Panc1 (cell line): ENCODE measurements around the gene SPATA16. TPM values are rescaled to one million over a fixed set of nuclear protein-coding genes. Genes with fewer than 3 reads are reported as not detected.

Source experiments
- ATAC-seq: fragments of 200-7000 bp; cut with Tn5 transposase; 2 replicates; pipeline ENCODE4 v1.9.1; 2020; ENCODE audit warnings: mild to moderate bottlenecking, moderate library complexity
- BruUV-seq: library from RNA; stranded (reverse); fragments of 400-500 nt; replicated peaks from 2 replicates; lab custom pipeline; 2021; lab: Mats Ljungman, UMichigan
- CTCF ChIA-PET: fragments of 300-600 bp; sonication (Branson Sonifier 250); formaldehyde crosslinking; loops from one replicate; lab custom pipeline; 2022; ENCODE audit warnings: antibody characterized with exemption; lab: Charles Lee
- POLR2A ChIA-PET: fragments of 300-600 bp; sonication (Branson Sonifier 250); formaldehyde crosslinking; loops from one replicate; lab custom pipeline; 2022; ENCODE audit warnings: antibody characterized with exemption; lab: Charles Lee
- DNase-seq: peaks from one replicate; pipeline ENCODE4 v3.0.0-alpha.2; 2010; ENCODE audit warnings: low read depth, low spot score
- H3K27ac ChIP-seq: 2 replicates; pipeline ENCODE4 v1.5.1; 2011; ENCODE audit warnings: mild to moderate bottlenecking, low read length, inconsistent platforms
- H3K27me3 ChIP-seq: fragments of 200-500 bp; sonication (Bioruptor generic); 2 replicates; pipeline ENCODE4 v1.6.0; 2014; ENCODE audit warnings: low read length, inconsistent platforms; ENCODE audit not compliant: control insufficient read depth, insufficient read depth
- H3K36me3 ChIP-seq: fragments of 200-500 bp; sonication (Bioruptor generic); 2 replicates; pipeline ENCODE4 v1.5.1; 2014; ENCODE audit warnings: inconsistent platforms, mild to moderate bottlenecking, low read length, moderate library complexity; ENCODE audit not compliant: control insufficient read depth, insufficient read depth
- H3K4me1 ChIP-seq: 2 replicates; pipeline ENCODE4 v1.5.1; 2011; ENCODE audit warnings: inconsistent platforms, mild to moderate bottlenecking, low read length, moderate library complexity; ENCODE audit not compliant: control insufficient read depth, insufficient read depth
- H3K4me3 ChIP-seq, 2 experiments: 2 replicates each; pipeline ENCODE4 v1.5.1; 2011 to 2012; ENCODE audit warnings: low read depth in 2 of 2, low read length in 2 of 2, mild to moderate bottlenecking in 2 of 2, inconsistent platforms in 1 of 2, moderate library complexity in 1 of 2
- H3K9me3 ChIP-seq: fragments of 200-500 bp; sonication (Bioruptor generic); 2 replicates; pipeline ENCODE4 v1.5.1; 2014; ENCODE audit warnings: low read depth, mild to moderate bottlenecking, inconsistent platforms, low read length, moderate library complexity; ENCODE audit not compliant: control insufficient read depth, insufficient read depth
- POLR2AphosphoS5 ChIP-seq: IDR thresholded peaks from 2 replicates; pipeline ENCODE4 v1.6.1; 2012; ENCODE audit warnings: mild to moderate bottlenecking, low read depth, low read length, moderate library complexity
- SIN3A ChIP-seq: IDR thresholded peaks from 2 replicates; pipeline ENCODE4 v1.6.1; 2012; ENCODE audit warnings: low read depth, mild to moderate bottlenecking, low read length, moderate library complexity, borderline replicate concordance; ENCODE audit not compliant: insufficient read depth
- TCF7L2 ChIP-seq: IDR thresholded peaks from 2 replicates; pipeline ENCODE4 v1.6.1; 2011; ENCODE audit warnings: mild to moderate bottlenecking, low read depth, low read length, inconsistent platforms
- in situ Hi-C: cut with HindIII; loops from 2 replicates; pipeline ENCODE4 v1.10.0; 2016; ENCODE audit warnings: low sequenced_read_pairs, low pct_unique_long_range_greater_than_20kb
- intact Hi-C: fragments of 100-400 bp; cut with micrococcal nuclease; formaldehyde crosslinking; loops from one replicate; pipeline ENCODE4 v1.10.0; 2022; ENCODE audit not compliant: unreplicated experiment
- total RNA-seq: library from RNA; stranded (reverse); gene quantifications from one replicate; pipeline ENCODE4 v1.2.1, GENCODE V29; 2021; ENCODE audit not compliant: unreplicated experiment
- TF ChIP-seq, protein P1 (sequence below): fragments of 450-650 bp; IDR thresholded peaks from 2 replicates; pipeline ENCODE4 v1.5.1; 2017; ENCODE audit warnings: mild to moderate bottlenecking
- TF ChIP-seq, protein P2 (sequence below), 2 experiments: IDR thresholded peaks; 2 replicates each; pipeline ENCODE4 v1.6.1; 2011 to 2012; ENCODE audit warnings: low read depth in 2 of 2, control low read depth in 1 of 2, low read length in 1 of 2, mild to moderate bottlenecking in 1 of 2, moderate library complexity in 1 of 2; ENCODE audit not compliant: insufficient read depth in 1 of 2

The SPATA16 gene
- total RNA-seq, 1 experiment from 2014 or later = not detected

- H3K9me3 ChIP-seq = no peaks in the 10 kb centered on the region
- no peaks in the 10 kb centered on the region for H3K36me3 ChIP-seq
- no peak for DNase-seq
- intact Hi-C loops = no loop called here
- H3K27ac ChIP-seq = no peak overlapping the region
- no TSS peak for BruUV-seq
- H3K4me3 ChIP-seq = no peak overlapping the region
- TF ChIP-seq TCF7L2 (no peak), POLR2AphosphoS5 (no peak), SIN3A (no peak)
- TF ChIP-seq, protein P1, sequence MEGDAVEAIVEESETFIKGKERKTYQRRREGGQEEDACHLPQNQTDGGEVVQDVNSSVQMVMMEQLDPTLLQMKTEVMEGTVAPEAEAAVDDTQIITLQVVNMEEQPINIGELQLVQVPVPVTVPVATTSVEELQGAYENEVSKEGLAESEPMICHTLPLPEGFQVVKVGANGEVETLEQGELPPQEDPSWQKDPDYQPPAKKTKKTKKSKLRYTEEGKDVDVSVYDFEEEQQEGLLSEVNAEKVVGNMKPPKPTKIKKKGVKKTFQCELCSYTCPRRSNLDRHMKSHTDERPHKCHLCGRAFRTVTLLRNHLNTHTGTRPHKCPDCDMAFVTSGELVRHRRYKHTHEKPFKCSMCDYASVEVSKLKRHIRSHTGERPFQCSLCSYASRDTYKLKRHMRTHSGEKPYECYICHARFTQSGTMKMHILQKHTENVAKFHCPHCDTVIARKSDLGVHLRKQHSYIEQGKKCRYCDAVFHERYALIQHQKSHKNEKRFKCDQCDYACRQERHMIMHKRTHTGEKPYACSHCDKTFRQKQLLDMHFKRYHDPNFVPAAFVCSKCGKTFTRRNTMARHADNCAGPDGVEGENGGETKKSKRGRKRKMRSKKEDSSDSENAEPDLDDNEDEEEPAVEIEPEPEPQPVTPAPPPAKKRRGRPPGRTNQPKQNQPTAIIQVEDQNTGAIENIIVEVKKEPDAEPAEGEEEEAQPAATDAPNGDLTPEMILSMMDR = no peak
- TF ChIP-seq, protein P2, sequence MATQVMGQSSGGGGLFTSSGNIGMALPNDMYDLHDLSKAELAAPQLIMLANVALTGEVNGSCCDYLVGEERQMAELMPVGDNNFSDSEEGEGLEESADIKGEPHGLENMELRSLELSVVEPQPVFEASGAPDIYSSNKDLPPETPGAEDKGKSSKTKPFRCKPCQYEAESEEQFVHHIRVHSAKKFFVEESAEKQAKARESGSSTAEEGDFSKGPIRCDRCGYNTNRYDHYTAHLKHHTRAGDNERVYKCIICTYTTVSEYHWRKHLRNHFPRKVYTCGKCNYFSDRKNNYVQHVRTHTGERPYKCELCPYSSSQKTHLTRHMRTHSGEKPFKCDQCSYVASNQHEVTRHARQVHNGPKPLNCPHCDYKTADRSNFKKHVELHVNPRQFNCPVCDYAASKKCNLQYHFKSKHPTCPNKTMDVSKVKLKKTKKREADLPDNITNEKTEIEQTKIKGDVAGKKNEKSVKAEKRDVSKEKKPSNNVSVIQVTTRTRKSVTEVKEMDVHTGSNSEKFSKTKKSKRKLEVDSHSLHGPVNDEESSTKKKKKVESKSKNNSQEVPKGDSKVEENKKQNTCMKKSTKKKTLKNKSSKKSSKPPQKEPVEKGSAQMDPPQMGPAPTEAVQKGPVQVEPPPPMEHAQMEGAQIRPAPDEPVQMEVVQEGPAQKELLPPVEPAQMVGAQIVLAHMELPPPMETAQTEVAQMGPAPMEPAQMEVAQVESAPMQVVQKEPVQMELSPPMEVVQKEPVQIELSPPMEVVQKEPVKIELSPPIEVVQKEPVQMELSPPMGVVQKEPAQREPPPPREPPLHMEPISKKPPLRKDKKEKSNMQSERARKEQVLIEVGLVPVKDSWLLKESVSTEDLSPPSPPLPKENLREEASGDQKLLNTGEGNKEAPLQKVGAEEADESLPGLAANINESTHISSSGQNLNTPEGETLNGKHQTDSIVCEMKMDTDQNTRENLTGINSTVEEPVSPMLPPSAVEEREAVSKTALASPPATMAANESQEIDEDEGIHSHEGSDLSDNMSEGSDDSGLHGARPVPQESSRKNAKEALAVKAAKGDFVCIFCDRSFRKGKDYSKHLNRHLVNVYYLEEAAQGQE (IDR thresholded peaks at IDR 0.05; ENCODE audit: insufficient read depth in 1 of 2, low read depth in 2 of 2, low read length in 1 of 2) = no peak
- in situ Hi-C loops = no loop called here
- no peaks in the 10 kb centered on the region for H3K4me1 ChIP-seq
- POLR2A ChIA-PET = no interaction called here
- no peaks in the 10 kb centered on the region for H3K27me3 ChIP-seq
- ATAC-seq = no peak
- CTCF ChIA-PET = no interaction called here
These were observed 121.7 kb downstream of the SPATA16 start for GRCh38 chr3:173019378-173019777.

DNA sequence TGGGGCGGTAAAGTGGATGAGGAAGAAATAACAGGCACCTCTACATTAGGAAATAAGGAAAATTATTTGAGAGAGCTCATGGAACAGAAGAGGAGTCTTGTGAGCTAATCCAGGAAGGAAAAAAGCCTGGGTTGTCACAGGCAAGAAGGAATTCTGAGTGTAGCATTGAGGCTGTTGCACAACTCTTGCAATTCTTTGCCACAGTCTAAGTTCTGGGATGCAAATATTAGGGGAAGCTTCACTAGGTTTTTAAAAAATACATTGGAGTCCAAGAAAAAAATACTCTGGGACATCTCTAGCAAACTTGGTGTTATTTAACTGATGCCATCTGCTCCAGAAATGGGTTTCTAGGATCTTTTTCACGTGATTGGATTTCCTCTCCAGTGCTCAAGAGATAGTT lies 122.3 kb downstream of the SPATA16 start:
- H3K4me1 ChIP-seq = no peaks in the 10 kb centered on the region
- intact Hi-C loops = no loop called here
- CTCF ChIA-PET = no interaction called here

More for the DNA sequence above, 122.3 kb downstream of the SPATA16 start:
- H3K27me3 ChIP-seq = no peaks in the 10 kb centered on the region
- H3K4me3 ChIP-seq = no peak overlapping the region
- TF ChIP-seq, protein P1 = no peak
- TF ChIP-seq TCF7L2 (no peak), SIN3A (no peak), POLR2AphosphoS5 (no peak)
- TF ChIP-seq, protein P2 (IDR thresholded peaks at IDR 0.05; ENCODE audit: insufficient read depth in 1 of 2, low read depth in 2 of 2, low read length in 1 of 2) = no peak
- ATAC-seq (no peak), DNase-seq (no peak)
- no peaks in the 10 kb centered on the region for H3K9me3 ChIP-seq
- in situ Hi-C loops = no loop called here
- no TSS peak for BruUV-seq
- H3K27ac ChIP-seq = no peak overlapping the region
- no peaks in the 10 kb centered on the region for H3K36me3 ChIP-seq
- POLR2A ChIA-PET = no interaction called here
